ENCODE measurements around the gene ANKHD1. TPM values are rescaled to one million over a fixed set of nuclear protein-coding genes. Genes with fewer than 3 reads are reported as not detected.

The ANKHD1 gene
- total and polyA plus RNA-seq, 2 of the 8 experiments (the other 6 are each of a cell fraction or from before 2014, with no cell fraction given) = 69.9 to 108 TPM

GRCh38 chr5:140542972-140543371, 141.3 kb downstream of the ANKHD1 start:
- H4K8ac ChIP-seq (ENCODE audit: extremely low read depth, insufficient read depth, low read length) = no peak overlapping the region
- H3K4me3 ChIP-seq (ENCODE audit: extremely low read depth in 1 of 4, insufficient read depth in 2 of 4, low read depth in 3 of 4, low read length in 4 of 4) = no peak overlapping the region
- no peak overlapping the region for H2BK12ac ChIP-seq (ENCODE audit: low read depth, low read length)
- H3K27me3 ChIP-seq (replicated peaks in 1 of 4; ENCODE audit: control insufficient read depth in 3 of 4, extremely low read depth in 1 of 4, insufficient read depth in 3 of 4, low read length in 3 of 4) = no peaks in the 10 kb centered on the region
- no peaks in the 10 kb centered on the region for H3K79me1 ChIP-seq (ENCODE audit: low read depth, low read length)
- FAIRE-seq (no peak), DNase-seq (ENCODE audit: low read depth in 1 of 2, low spot score in 2 of 2) (no peak)
- no peaks in the 10 kb centered on the region for H3K79me2 ChIP-seq (ENCODE audit: control insufficient read depth in 1 of 2, insufficient read depth in 2 of 2, low read length in 2 of 2)
- H3K18ac ChIP-seq (ENCODE audit: extremely low read depth, low read length) = no peak overlapping the region
- peaks cover 0 to 7% (median 3%) of the 10 kb centered on the region in 4 experiments; a peak in 4 of 7 replicates for H3K4me1 ChIP-seq (replicated peaks in 1 of 4; ENCODE audit: control insufficient read depth in 3 of 4, insufficient read depth in 4 of 4, low read length in 3 of 4)
- no peak overlapping the region for H3K4me2 ChIP-seq (ENCODE audit: insufficient read depth in 1 of 2, low read depth in 2 of 2, low read length in 2 of 2)
- no peak overlapping the region for H2AK5ac ChIP-seq (ENCODE audit: low read depth, low read length)
- H3K56ac ChIP-seq (replicated peaks; ENCODE audit: insufficient read length, low read depth, low read length) = no peak overlapping the region
- no peaks in the 10 kb centered on the region for H3K9me3 ChIP-seq (ENCODE audit: insufficient read depth in 2 of 2, low read depth in 1 of 2, low read length in 1 of 2)
- no peak overlapping the region for H3K27ac ChIP-seq (ENCODE audit: low read depth, low read length)
- H3K9ac ChIP-seq (replicated peaks in 1 of 4; ENCODE audit: extremely low read depth in 1 of 4, low read depth in 3 of 4, low read length in 3 of 4) = no peak overlapping the region
- H4K20me1 ChIP-seq (replicated peaks in 1 of 2; ENCODE audit: control insufficient read depth in 1 of 2, insufficient read depth in 2 of 2, low read length in 2 of 2) = no peaks in the 10 kb centered on the region
- no peak overlapping the region for H4K91ac ChIP-seq (replicated peaks; ENCODE audit: insufficient read length, low read length)
- no peak overlapping the region for H3K4ac ChIP-seq (replicated peaks; ENCODE audit: insufficient read length, low read depth, low read length)
- no peak overlapping the region for H3K23ac ChIP-seq (ENCODE audit: insufficient read length)
- CTCF ChIA-PET (ENCODE audit: partially characterized antibody) = interaction anchor here (0.6 to 0.8 kb wide), 3 partner anchors 13 to 909 kb away, joined by 3 to 5 read pairs (median 3); partner anchors contain the start of genes IK and NDUFA2
- no peak overlapping the region for H2AFZ ChIP-seq (ENCODE audit: low read length)
- peaks cover 13 to 50% (median 37%) of the 10 kb centered on the region in 4 experiments for H3K36me3 ChIP-seq (ENCODE audit: control insufficient read depth in 2 of 4, insufficient read depth in 4 of 4, low read length in 3 of 4)
- H2BK20ac ChIP-seq (ENCODE audit: low read length) = no peak overlapping the region
- POLR2A ChIA-PET (ENCODE audit: partially characterized antibody) = interaction anchor here (8.8 to 14.4 kb wide), 2 partner anchors 16 to 102 kb away, joined by 78 to 191 read pairs; partner anchors contain the start of genes APBB3, IK, NDUFA2 and SLC35A4
- no peak overlapping the region for H2BK15ac ChIP-seq (ENCODE audit: low read length)
- H3K14ac ChIP-seq (ENCODE audit: insufficient read length) = no peak overlapping the region
- 83% methylated on average over 3 of the region's 5 CpGs; no CpG with 5 or more reads in 1 of the 2 experiments for WGBS, 2 experiments (ENCODE audit: extremely low coverage in 1 of 2, insufficient coverage in 1 of 2, insufficient read length in 1 of 2, insufficient replicate concordance in 2 of 2, low coverage in 1 of 2, low lambda C conversion rate in 2 of 2, missing lambda C conversion rate in 1 of 2)
- TF ChIP-seq KDM4A (IDR thresholded peaks at IDR 0.05; ENCODE audit: low read depth, low read length, severe bottlenecking) (no peak), ATF2 (IDR thresholded peaks at IDR 0.05; ENCODE audit: low read length) (no peak), HDAC6 (IDR thresholded peaks at IDR 0.05; ENCODE audit: low read depth, low read length) (no peak), ZNF274 (IDR thresholded peaks at IDR 0.05; ENCODE audit: borderline replicate concordance, extremely low read depth, low read length) (no peak), CBX8 (IDR thresholded peaks at IDR 0.05; ENCODE audit: borderline replicate concordance, low read depth, low read length) (no peak)
- no peak overlapping the region for H4K5ac ChIP-seq (ENCODE audit: insufficient read length, low read depth, low read length)
- no peak overlapping the region for H2BK5ac ChIP-seq (ENCODE audit: low read depth, low read length)
- H2BK120ac ChIP-seq (replicated peaks; ENCODE audit: low read depth, low read length) = no peak overlapping the region
- H3K23me2 ChIP-seq (ENCODE audit: low read depth, low read length) = peaks cover 3% of the 10 kb centered on the region

Measured in H1 (cell line).